Measurements from ENCODE around the gene CCDC80.
A peak's percentile ranks its signal among the peaks of the same experiment; 100 is the strongest.
"Not testable (repeated sequence)": the region's sequence is repeated elsewhere in the genome, so short reads cannot be mapped to it uniquely, and the experiment has no call there.

CCDC80 gene

GRCh38 chr3:112640930-112641801 lies at the start of gene CCDC80:
CCDC80 (minus strand) TSS chr3:112641143; CDS start chr3:112639905, 1,238 bp downstream.
- DNase-seq (ENCODE audit: low read depth), result no peak

GRCh38 chr3:112689989-112690388 lies 49.0 kb upstream of the CCDC80 start:
- no peak for DNase-seq (ENCODE audit: low read depth)

GRCh38 chr3:112689385-112689784 lies 48.4 kb upstream of the CCDC80 start:
- no peak for DNase-seq (ENCODE audit: low read depth)

GRCh38 chr3:112688819-112689218 lies 47.9 kb upstream of the CCDC80 start:
- no peak for DNase-seq (ENCODE audit: low read depth)

GRCh38 chr3:112688085-112688769 lies 47.3 kb upstream of the CCDC80 start:
- no peak for DNase-seq (ENCODE audit: low read depth)

GRCh38 chr3:112687616-112688015 lies 46.7 kb upstream of the CCDC80 start:
- DNase-seq (ENCODE audit: low read depth), result no peak

- DNase-seq (ENCODE audit: low read depth), result no peak
These were observed 46.3 kb upstream of the CCDC80 start for GRCh38 chr3:112687211-112687610.

- no peak for DNase-seq (ENCODE audit: low read depth)
These were observed 45.2 kb upstream of the CCDC80 start for GRCh38 chr3:112685956-112686799.

- DNase-seq (ENCODE audit: low read depth), result no peak
These were observed 44.5 kb upstream of the CCDC80 start for GRCh38 chr3:112685420-112685819.

- DNase-seq (ENCODE audit: low read depth), result no peak
These were observed 41.4 kb upstream of the CCDC80 start for GRCh38 chr3:112682361-112682760.

- no peak for DNase-seq (ENCODE audit: low read depth)
These were observed 40.9 kb upstream of the CCDC80 start for GRCh38 chr3:112681822-112682325.

- DNase-seq (ENCODE audit: low read depth), result peak; percentile 61
These were observed 35.8 kb upstream of the CCDC80 start for GRCh38 chr3:112676659-112677234.

- DNase-seq (ENCODE audit: low read depth), result no peak
These were observed 35.1 kb upstream of the CCDC80 start for GRCh38 chr3:112675943-112676535.

- DNase-seq (ENCODE audit: low read depth), result no peak
These were observed 34.4 kb upstream of the CCDC80 start for GRCh38 chr3:112675349-112675748.

- DNase-seq (ENCODE audit: low read depth), result no peak
These were observed 32.0 kb upstream of the CCDC80 start for GRCh38 chr3:112672716-112673541.

GRCh38 chr3:112671930-112672715 lies 31.2 kb upstream of the CCDC80 start:
- no peak for DNase-seq (ENCODE audit: low read depth)

- DNase-seq (ENCODE audit: low read depth), result no peak
These were observed 29.9 kb upstream of the CCDC80 start for GRCh38 chr3:112670824-112671223.

GRCh38 chr3:112667599-112667998 lies 26.7 kb upstream of the CCDC80 start:
- DNase-seq (ENCODE audit: low read depth), result no peak

GRCh38 chr3:112665009-112665408 lies 24.1 kb upstream of the CCDC80 start:
- not testable (repeated sequence) for DNase-seq (ENCODE audit: low read depth)

GRCh38 chr3:112656043-112656442 lies 15.1 kb upstream of the CCDC80 start:
- DNase-seq (ENCODE audit: low read depth), result no peak

Data from activated T-helper 1 cell treated with Interleukin-2 at 50 U/mL for 16 hours (primary cell).